GM12878 (cell line): ENCODE data around the gene CCNJL. TPM values are rescaled to one million over a fixed set of nuclear protein-coding genes. Genes with fewer than 3 reads are reported as not detected.

ENCODE experiments used
- ATAC-seq: fragments of 200-7000 bp; cut with Tn5 transposase; 3 replicates; pipeline ENCODE4 v1.9.1; 2020; ENCODE audit warnings: mild to moderate bottlenecking, moderate library complexity
- BruUV-seq: library from RNA; stranded (reverse); fragments of 400-500 nt; replicated peaks from 2 replicates; lab custom pipeline; 2021; lab: Mats Ljungman, UMichigan
- CTCF ChIA-PET: fragments of 300-600 bp; sonication (Branson Sonifier 250); formaldehyde crosslinking; extraction: SDS; loops from one replicate; lab custom pipeline; 2021; ENCODE audit warnings: inconsistent platforms; lab: Yijun Ruan, JAX
- POLR2A ChIA-PET: fragments of 350-600 bp; formaldehyde crosslinking; extraction: SDS; loops from one replicate; lab custom pipeline; 2021; ENCODE audit warnings: inconsistent platforms; lab: Charles Lee
- RAD21 ChIA-PET: fragments of 300-600 bp; sonication (Branson Sonifier 250); formaldehyde crosslinking; loops from one replicate; lab custom pipeline; 2023; ENCODE audit warnings: antibody characterized with exemption; ENCODE audit not compliant: unreplicated experiment; lab: Charles Lee
- SMC1A ChIA-PET: fragments of 300-600 bp; sonication (Branson Sonifier 250); formaldehyde crosslinking; loops from one replicate; lab custom pipeline; 2023; ENCODE audit not compliant: unreplicated experiment, uncharacterized antibody; lab: Charles Lee
- DNase-seq: peaks from one replicate; pipeline ENCODE4 v3.0.0-alpha.2; 2011; ENCODE audit warnings: low read depth, low spot score
- FAIRE-seq: peaks from 3 replicates; lab custom pipeline; 2011; peaks lifted over from hg19 to GRCh38; lab: Jason Lieb, UNC
- H2AFZ ChIP-seq: 2 replicates; pipeline ENCODE4 v1.6.0; 2011; ENCODE audit warnings: low read depth, low read length, control low read depth; ENCODE audit not compliant: control insufficient read depth
- H3K27ac ChIP-seq: 2 replicates; pipeline ENCODE4 v1.5.1; 2011; ENCODE audit warnings: control low read depth; ENCODE audit not compliant: control insufficient read depth, insufficient read depth
- H3K27me3 ChIP-seq, 2 experiments: replicated peaks in 1 of 2; 2 replicates each; pipeline versions ENCODE4 v1.6.0 to v1.6.1; 2011; ENCODE audit warnings: low read length in 1 of 2; ENCODE audit not compliant: control insufficient read depth in 2 of 2, insufficient read depth in 2 of 2
- H3K36me3 ChIP-seq, 2 experiments: 2 replicates each; pipeline ENCODE4 v1.5.1; 2011; ENCODE audit warnings: low read length in 1 of 2; ENCODE audit not compliant: control insufficient read depth in 2 of 2, insufficient read depth in 2 of 2
- H3K4me1 ChIP-seq: 2 replicates; pipeline ENCODE4 v1.6.1; 2011; ENCODE audit warnings: mild to moderate bottlenecking, low read length, moderate library complexity, mixed read lengths; ENCODE audit not compliant: control insufficient read depth, insufficient read depth
- H3K4me2 ChIP-seq: 2 replicates; pipeline ENCODE4 v1.6.0; 2011; ENCODE audit warnings: control low read depth; ENCODE audit not compliant: control insufficient read depth, insufficient read depth
- H3K4me3 ChIP-seq: fragments of 200-600 bp; sonication (generic); 2 replicates; pipeline ENCODE4 v1.5.1; 2016
- H3K79me2 ChIP-seq: 2 replicates; pipeline ENCODE4 v1.6.0; 2011; ENCODE audit warnings: low read length; ENCODE audit not compliant: control insufficient read depth, insufficient read depth
- H3K9ac ChIP-seq: 2 replicates; pipeline ENCODE4 v1.8.0; 2011; ENCODE audit warnings: low read length, control low read depth, mixed read lengths; ENCODE audit not compliant: control insufficient read depth, insufficient read depth
- H3K9me3 ChIP-seq: replicated peaks from 3 replicates; pipeline ENCODE4 v1.5.1; 2011; ENCODE audit warnings: mild to moderate bottlenecking, low read length; ENCODE audit not compliant: control insufficient read depth, insufficient read depth
- H4K20me1 ChIP-seq: 2 replicates; pipeline ENCODE4 v1.6.0; 2011; ENCODE audit not compliant: control insufficient read depth, insufficient read depth
- GATAD2B ChIP-seq: fragments of 450-650 bp; conservative IDR thresholded peaks from 2 replicates; pipeline ENCODE4 v1.6.1; 2017; ENCODE audit warnings: low read depth, mild to moderate bottlenecking, moderate library complexity
- MYC ChIP-seq: IDR thresholded peaks from 2 replicates; pipeline ENCODE4 v1.6.1; 2011; ENCODE audit warnings: mild to moderate bottlenecking, low read length, moderate library complexity, inconsistent platforms; ENCODE audit not compliant: insufficient read depth, insufficient replicate concordance, insufficient read length, severe bottlenecking
- RAD21 ChIP-seq: IDR thresholded peaks from 2 replicates; pipeline ENCODE4 v1.6.1; 2011; ENCODE audit warnings: mild to moderate bottlenecking, low read depth, low read length, moderate library complexity; ENCODE audit not compliant: insufficient read depth
- SUZ12 ChIP-seq: fragments of 200-600 bp; sonication (generic); IDR thresholded peaks from one replicate; pipeline ENCODE4 v1.6.1; 2018; ENCODE audit warnings: antibody characterized with exemption, mild to moderate bottlenecking; ENCODE audit not compliant: unreplicated experiment
- ZBED1 ChIP-seq: IDR thresholded peaks from 2 replicates; pipeline ENCODE4 v1.6.1; 2016; ENCODE audit warnings: borderline replicate concordance
- ZZZ3 ChIP-seq: IDR thresholded peaks from 2 replicates; pipeline ENCODE4 v1.6.1; 2011; ENCODE audit warnings: low read depth; ENCODE audit not compliant: control insufficient read depth, insufficient read length
- WGBS: methylation state at CpG from one replicate; pipeline ENCODE4 v1.1.6; 2016; ENCODE audit warnings: low lambda C conversion rate; ENCODE audit not compliant: insufficient replicate concordance, insufficient coverage; ENCODE audit errors: missing lambda C conversion rate; 5-methylcytosine and 5-hydroxymethylcytosine counted together
- in situ Hi-C: fragments of 300-500 bp; cut with MboI; formaldehyde crosslinking; loops from 9 replicates; pipeline ENCODE4 v1.14.3; 2018; ENCODE audit warnings: mixed read lengths
- intact Hi-C: fragments of 100-400 bp; cut with micrococcal nuclease; formaldehyde crosslinking; loops from one replicate; pipeline ENCODE4 v1.14.2; 2022; ENCODE audit not compliant: unreplicated experiment
- polyA plus RNA-seq, 11 experiments: library from polyadenylated mRNA; depleted of rRNA in 4 of 11; unstranded in 6 of 11; stranded (reverse) in 5 of 11; fragments of >200 nt; fragmentation: Nextera tagmentation in 4 of 11; fragmentation: Illumina TruSeq in 1 of 11; extraction: Ambion mirVana in 4 of 11; extraction: Trizol in 1 of 11; gene quantifications; 1 replicate in 1 of 11; 2 replicates in 10 of 11; pipeline versions ENCODE4 v1.2.1 to v1.2.3, GENCODE V29; 2011 to 2016; ENCODE audit warnings: inconsistent platforms in 2 of 11, missing spikeins in 2 of 11, low read depth in 1 of 11
- total RNA-seq, 4 experiments: library from RNA; depleted of rRNA in 3 of 4; stranded (reverse); fragments of >200 nt in 3 of 4; fragmentation: Illumina TruSeq in 1 of 4; extraction: Trizol in 1 of 4; gene quantifications; 2 replicates each; pipeline versions ENCODE4 v1.2.1 to v1.2.3, GENCODE V29; 2013 to 2021
- TF ChIP-seq, protein P1 (sequence below): fragments of 450-650 bp; IDR thresholded peaks from 2 replicates; pipeline ENCODE4 v1.6.1; 2016; ENCODE audit warnings: mild to moderate bottlenecking
- TF ChIP-seq, protein P2 (sequence below): fragments of 150-350 bp; IDR thresholded peaks from 2 replicates; pipeline ENCODE4 v1.6.1; 2014; ENCODE audit warnings: mild to moderate bottlenecking, low read depth, low read length
- TF ChIP-seq, protein P3 (sequence below): fragments of 450-650 bp; IDR thresholded peaks from 2 replicates; pipeline ENCODE4 v1.6.1; 2017; ENCODE audit warnings: mild to moderate bottlenecking, moderate library complexity
- TF ChIP-seq, protein P4 (sequence below): IDR thresholded peaks from 2 replicates; pipeline ENCODE4 v1.6.1; 2012; ENCODE audit warnings: improper control_type of control experiment, low read depth, low read length; ENCODE audit not compliant: insufficient replicate concordance

The CCNJL gene
- total and polyA plus RNA-seq, 10 of the 15 experiments (the other 5 are each of a cell fraction or from before 2014, with no cell fraction given): 0.09 to 0.20 (median 0.10) TPM; not detected in 7

DNA sequence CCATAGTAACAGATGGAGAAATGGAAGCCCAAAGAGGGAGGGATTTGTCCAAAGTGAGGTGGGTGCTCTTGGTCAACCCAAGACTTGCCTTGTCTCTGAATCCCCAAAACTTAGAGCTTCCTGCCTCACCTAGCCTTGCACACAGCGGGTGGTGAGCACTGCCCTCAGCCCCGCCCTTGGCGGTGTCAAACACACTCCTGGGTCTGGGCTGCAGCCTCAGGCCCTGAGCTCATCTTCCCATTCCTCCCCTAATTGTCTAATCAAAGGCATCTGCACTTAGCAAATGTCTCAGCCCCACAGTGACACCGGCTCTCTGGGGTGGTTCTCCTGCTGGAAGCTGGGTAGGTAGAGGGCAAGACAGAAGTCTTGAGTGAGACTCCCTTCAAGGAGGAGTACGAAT lies 62.1 kb downstream of the CCNJL start:
- Histone ChIP-seq H3K9ac (no peak overlapping the region), H3K27me3 (no peaks in the 10 kb centered on the region), H3K79me2 (no peaks in the 10 kb centered on the region), H2AFZ (no peak overlapping the region), H3K4me1 (no peaks in the 10 kb centered on the region), H4K20me1 (no peaks in the 10 kb centered on the region), H3K36me3 (no peaks in the 10 kb centered on the region), H3K4me3 (no peak overlapping the region), H3K4me2 (no peak overlapping the region), H3K9me3 (no peaks in the 10 kb centered on the region), H3K27ac (no peak overlapping the region)
- CTCF ChIA-PET: interaction anchor here (1.1 to 1.6 kb wide), 5 partner anchors 18 to 228 kb away, joined by 3 read pairs; no protein-coding TSS in a partner anchor
- ATAC-seq (no peak), DNase-seq (no peak), FAIRE-seq (no peak)
- SMC1A ChIA-PET: interaction anchor here (1.0 kb wide), 1 partner anchor 97 kb away, joined by 3 read pairs; no protein-coding TSS in a partner anchor
- no TSS peak for BruUV-seq
- TF ChIP-seq ZBED1 (no peak), GATAD2B (no peak), MYC (no peak), RAD21 (no peak), SUZ12 (no peak), ZZZ3 (no peak)
- TF ChIP-seq, protein P1, sequence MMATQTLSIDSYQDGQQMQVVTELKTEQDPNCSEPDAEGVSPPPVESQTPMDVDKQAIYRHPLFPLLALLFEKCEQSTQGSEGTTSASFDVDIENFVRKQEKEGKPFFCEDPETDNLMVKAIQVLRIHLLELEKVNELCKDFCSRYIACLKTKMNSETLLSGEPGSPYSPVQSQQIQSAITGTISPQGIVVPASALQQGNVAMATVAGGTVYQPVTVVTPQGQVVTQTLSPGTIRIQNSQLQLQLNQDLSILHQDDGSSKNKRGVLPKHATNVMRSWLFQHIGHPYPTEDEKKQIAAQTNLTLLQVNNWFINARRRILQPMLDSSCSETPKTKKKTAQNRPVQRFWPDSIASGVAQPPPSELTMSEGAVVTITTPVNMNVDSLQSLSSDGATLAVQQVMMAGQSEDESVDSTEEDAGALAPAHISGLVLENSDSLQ: no peak
- TF ChIP-seq, protein P2, sequence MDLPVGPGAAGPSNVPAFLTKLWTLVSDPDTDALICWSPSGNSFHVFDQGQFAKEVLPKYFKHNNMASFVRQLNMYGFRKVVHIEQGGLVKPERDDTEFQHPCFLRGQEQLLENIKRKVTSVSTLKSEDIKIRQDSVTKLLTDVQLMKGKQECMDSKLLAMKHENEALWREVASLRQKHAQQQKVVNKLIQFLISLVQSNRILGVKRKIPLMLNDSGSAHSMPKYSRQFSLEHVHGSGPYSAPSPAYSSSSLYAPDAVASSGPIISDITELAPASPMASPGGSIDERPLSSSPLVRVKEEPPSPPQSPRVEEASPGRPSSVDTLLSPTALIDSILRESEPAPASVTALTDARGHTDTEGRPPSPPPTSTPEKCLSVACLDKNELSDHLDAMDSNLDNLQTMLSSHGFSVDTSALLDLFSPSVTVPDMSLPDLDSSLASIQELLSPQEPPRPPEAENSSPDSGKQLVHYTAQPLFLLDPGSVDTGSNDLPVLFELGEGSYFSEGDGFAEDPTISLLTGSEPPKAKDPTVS: no peak
- TF ChIP-seq, protein P3, sequence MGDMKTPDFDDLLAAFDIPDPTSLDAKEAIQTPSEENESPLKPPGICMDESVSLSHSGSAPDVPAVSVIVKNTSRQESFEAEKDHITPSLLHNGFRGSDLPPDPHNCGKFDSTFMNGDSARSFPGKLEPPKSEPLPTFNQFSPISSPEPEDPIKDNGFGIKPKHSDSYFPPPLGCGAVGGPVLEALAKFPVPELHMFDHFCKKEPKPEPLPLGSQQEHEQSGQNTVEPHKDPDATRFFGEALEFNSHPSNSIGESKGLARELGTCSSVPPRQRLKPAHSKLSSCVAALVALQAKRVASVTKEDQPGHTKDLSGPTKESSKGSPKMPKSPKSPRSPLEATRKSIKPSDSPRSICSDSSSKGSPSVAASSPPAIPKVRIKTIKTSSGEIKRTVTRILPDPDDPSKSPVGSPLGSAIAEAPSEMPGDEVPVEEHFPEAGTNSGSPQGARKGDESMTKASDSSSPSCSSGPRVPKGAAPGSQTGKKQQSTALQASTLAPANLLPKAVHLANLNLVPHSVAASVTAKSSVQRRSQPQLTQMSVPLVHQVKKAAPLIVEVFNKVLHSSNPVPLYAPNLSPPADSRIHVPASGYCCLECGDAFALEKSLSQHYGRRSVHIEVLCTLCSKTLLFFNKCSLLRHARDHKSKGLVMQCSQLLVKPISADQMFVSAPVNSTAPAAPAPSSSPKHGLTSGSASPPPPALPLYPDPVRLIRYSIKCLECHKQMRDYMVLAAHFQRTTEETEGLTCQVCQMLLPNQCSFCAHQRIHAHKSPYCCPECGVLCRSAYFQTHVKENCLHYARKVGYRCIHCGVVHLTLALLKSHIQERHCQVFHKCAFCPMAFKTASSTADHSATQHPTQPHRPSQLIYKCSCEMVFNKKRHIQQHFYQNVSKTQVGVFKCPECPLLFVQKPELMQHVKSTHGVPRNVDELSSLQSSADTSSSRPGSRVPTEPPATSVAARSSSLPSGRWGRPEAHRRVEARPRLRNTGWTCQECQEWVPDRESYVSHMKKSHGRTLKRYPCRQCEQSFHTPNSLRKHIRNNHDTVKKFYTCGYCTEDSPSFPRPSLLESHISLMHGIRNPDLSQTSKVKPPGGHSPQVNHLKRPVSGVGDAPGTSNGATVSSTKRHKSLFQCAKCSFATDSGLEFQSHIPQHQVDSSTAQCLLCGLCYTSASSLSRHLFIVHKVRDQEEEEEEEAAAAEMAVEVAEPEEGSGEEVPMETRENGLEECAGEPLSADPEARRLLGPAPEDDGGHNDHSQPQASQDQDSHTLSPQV: no peak
- TF ChIP-seq, protein P4, sequence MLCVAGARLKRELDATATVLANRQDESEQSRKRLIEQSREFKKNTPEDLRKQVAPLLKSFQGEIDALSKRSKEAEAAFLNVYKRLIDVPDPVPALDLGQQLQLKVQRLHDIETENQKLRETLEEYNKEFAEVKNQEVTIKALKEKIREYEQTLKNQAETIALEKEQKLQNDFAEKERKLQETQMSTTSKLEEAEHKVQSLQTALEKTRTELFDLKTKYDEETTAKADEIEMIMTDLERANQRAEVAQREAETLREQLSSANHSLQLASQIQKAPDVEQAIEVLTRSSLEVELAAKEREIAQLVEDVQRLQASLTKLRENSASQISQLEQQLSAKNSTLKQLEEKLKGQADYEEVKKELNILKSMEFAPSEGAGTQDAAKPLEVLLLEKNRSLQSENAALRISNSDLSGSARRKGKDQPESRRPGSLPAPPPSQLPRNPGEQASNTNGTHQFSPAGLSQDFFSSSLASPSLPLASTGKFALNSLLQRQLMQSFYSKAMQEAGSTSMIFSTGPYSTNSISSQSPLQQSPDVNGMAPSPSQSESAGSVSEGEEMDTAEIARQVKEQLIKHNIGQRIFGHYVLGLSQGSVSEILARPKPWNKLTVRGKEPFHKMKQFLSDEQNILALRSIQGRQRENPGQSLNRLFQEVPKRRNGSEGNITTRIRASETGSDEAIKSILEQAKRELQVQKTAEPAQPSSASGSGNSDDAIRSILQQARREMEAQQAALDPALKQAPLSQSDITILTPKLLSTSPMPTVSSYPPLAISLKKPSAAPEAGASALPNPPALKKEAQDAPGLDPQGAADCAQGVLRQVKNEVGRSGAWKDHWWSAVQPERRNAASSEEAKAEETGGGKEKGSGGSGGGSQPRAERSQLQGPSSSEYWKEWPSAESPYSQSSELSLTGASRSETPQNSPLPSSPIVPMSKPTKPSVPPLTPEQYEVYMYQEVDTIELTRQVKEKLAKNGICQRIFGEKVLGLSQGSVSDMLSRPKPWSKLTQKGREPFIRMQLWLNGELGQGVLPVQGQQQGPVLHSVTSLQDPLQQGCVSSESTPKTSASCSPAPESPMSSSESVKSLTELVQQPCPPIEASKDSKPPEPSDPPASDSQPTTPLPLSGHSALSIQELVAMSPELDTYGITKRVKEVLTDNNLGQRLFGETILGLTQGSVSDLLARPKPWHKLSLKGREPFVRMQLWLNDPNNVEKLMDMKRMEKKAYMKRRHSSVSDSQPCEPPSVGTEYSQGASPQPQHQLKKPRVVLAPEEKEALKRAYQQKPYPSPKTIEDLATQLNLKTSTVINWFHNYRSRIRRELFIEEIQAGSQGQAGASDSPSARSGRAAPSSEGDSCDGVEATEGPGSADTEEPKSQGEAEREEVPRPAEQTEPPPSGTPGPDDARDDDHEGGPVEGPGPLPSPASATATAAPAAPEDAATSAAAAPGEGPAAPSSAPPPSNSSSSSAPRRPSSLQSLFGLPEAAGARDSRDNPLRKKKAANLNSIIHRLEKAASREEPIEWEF: no peak
- in situ Hi-C loops (no loop called here), intact Hi-C loops (no loop called here)
- RAD21 ChIA-PET: interaction anchor here (0.7 kb wide), 1 partner anchor 228 kb away, joined by 4 read pairs; no protein-coding TSS in a partner anchor
- POLR2A ChIA-PET: no interaction called here
- 33% methylated on average over 5 of the region's 5 CpGs for WGBS
